Umbilical cord (tissue), 2 donors: ENCODE results near the gene SV2C. TPM values are rescaled to one million over a fixed set of nuclear protein-coding genes. Genes with fewer than 3 reads are reported as not detected.
A peak's percentile ranks its signal among the peaks of the same experiment; 100 is the strongest.
"Not testable (repeated sequence)": the region's sequence is repeated elsewhere in the genome, so short reads cannot be mapped to it uniquely, and the experiment has no call there.

Experiments
- DNase-seq: peaks from one replicate; pipeline ENCODE4 v3.0.0-alpha.2; 2015; ENCODE audit warnings: low spot score
- total RNA-seq: library from RNA; depleted of rRNA; stranded (reverse); fragments of >200 nt; gene quantifications from one replicate; pipeline ENCODE4 v1.2.3, GENCODE V29; 2014; ENCODE audit warnings: low replicate concordance; ENCODE audit not compliant: insufficient read depth

Gene SV2C
- total RNA-seq, 1 donor from 2014 or later, result 1.2 TPM

GRCh38 chr5:76199336-76200318 lies 116.4 kb downstream of the SV2C start:
- no peak for DNase-seq

GRCh38 chr5:76202182-76202581 lies 119.0 kb downstream of the SV2C start:
- no peak for DNase-seq

- no peak for DNase-seq
These were observed 121.0 kb downstream of the SV2C start for GRCh38 chr5:76204191-76204590.

GRCh38 chr5:76204713-76205112 lies 121.5 kb downstream of the SV2C start:
- peak; percentile 69 for DNase-seq

- DNase-seq, result no peak
These were observed 123.9 kb downstream of the SV2C start for GRCh38 chr5:76207120-76207519.

- DNase-seq, result no peak
These were observed 126.1 kb downstream of the SV2C start for GRCh38 chr5:76209297-76209696.

- DNase-seq, result no peak
These were observed 127.8 kb downstream of the SV2C start for GRCh38 chr5:76210946-76211345.

GRCh38 chr5:76213858-76214257 lies 130.7 kb downstream of the SV2C start:
- no peak for DNase-seq

GRCh38 chr5:76216748-76217147 lies 133.6 kb downstream of the SV2C start:
- DNase-seq, result no peak

- DNase-seq, result no peak
These were observed 136.5 kb downstream of the SV2C start for GRCh38 chr5:76219636-76220035.

- DNase-seq, result no peak
These were observed 138.1 kb downstream of the SV2C start for GRCh38 chr5:76221311-76221710.

GRCh38 chr5:76222318-76222717 lies 139.1 kb downstream of the SV2C start:
- DNase-seq, result no peak

- no peak for DNase-seq
These were observed 140.5 kb downstream of the SV2C start for GRCh38 chr5:76223696-76224095.

- DNase-seq, result no peak
These were observed 141.7 kb downstream of the SV2C start for GRCh38 chr5:76224898-76225297.

GRCh38 chr5:76225336-76225735 lies 142.2 kb downstream of the SV2C start:
- DNase-seq, result no peak

- DNase-seq, result no peak
These were observed 146.7 kb downstream of the SV2C start for GRCh38 chr5:76229900-76230299.

GRCh38 chr5:76230711-76231285 lies 147.6 kb downstream of the SV2C start:
- no peak for DNase-seq

GRCh38 chr5:76234665-76235064 lies 151.5 kb downstream of the SV2C start:
- DNase-seq, result no peak

- no peak for DNase-seq
These were observed 153.5 kb downstream of the SV2C start for GRCh38 chr5:76236684-76237083.

GRCh38 chr5:76240336-76240735 lies 157.2 kb downstream of the SV2C start:
- DNase-seq, result no peak

- not testable (repeated sequence) for DNase-seq
These were observed 159.0 kb downstream of the SV2C start for GRCh38 chr5:76242155-76242554.

- DNase-seq, result no peak
These were observed 162.4 kb downstream of the SV2C start for GRCh38 chr5:76245590-76245989.

- no peak for DNase-seq
These were observed 166.4 kb downstream of the SV2C start for GRCh38 chr5:76249621-76250020.
